ENCODE data around the gene FRK.

The FRK gene

DNA sequence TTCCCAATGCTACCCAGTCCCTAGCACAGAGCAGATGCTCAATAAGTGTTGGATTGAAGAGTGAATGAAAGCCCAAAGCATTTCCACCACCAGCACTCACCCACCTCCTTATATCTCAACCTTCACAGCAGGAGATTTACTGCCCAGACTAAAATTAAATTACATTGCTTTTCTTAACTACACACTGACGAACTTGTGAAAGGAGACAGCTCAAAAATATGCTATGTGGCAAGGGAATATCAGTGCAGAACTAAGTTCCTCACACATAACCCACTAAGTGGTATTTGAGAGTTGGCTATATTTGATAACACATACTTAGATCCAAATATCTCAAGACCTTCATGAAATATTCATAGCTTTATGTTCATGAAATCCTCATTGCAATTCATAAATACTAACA, 137.7 kb downstream of the FRK start:
- no CpG with 5 or more reads among the region's 1 CpG for WGBS (ENCODE audit: extremely low coverage, insufficient coverage, low lambda C conversion rate)
- no peaks in the 10 kb centered on the region for H3K79me2 ChIP-seq (ENCODE audit: control insufficient read depth, insufficient read depth, low read length)
- no peak overlapping the region for H2BK120ac ChIP-seq (ENCODE audit: low read depth, low read length)
- H3K27me3 ChIP-seq (ENCODE audit: insufficient read depth, low read length, poor library complexity) = no peaks in the 10 kb centered on the region
- H3K79me1 ChIP-seq (ENCODE audit: low read length) = no peaks in the 10 kb centered on the region
- no peak overlapping the region for H3K56ac ChIP-seq (ENCODE audit: low read length)
- no peak overlapping the region for H4K5ac ChIP-seq (ENCODE audit: low read length)
- no peaks in the 10 kb centered on the region for H3K36me3 ChIP-seq (ENCODE audit: control insufficient read depth, insufficient read depth, low read length)
- H3K4me3 ChIP-seq (ENCODE audit: low read length) = no peak overlapping the region
- no peak overlapping the region for H2AK5ac ChIP-seq (ENCODE audit: low read length)
- no peak overlapping the region for H3K9ac ChIP-seq (ENCODE audit: low read length)
- no peak overlapping the region for H3K27ac ChIP-seq (ENCODE audit: low read depth, low read length)
- H3K4ac ChIP-seq (ENCODE audit: low read depth, low read length) = no peak overlapping the region
- no peak overlapping the region for H3K18ac ChIP-seq (ENCODE audit: low read length)
- H3K4me2 ChIP-seq (ENCODE audit: low read length) = no peak overlapping the region
- no peak overlapping the region for H2BK5ac ChIP-seq (ENCODE audit: low read length)
- no peak for DNase-seq
- no peak overlapping the region for H3K23ac ChIP-seq (ENCODE audit: low read length)
- no peak overlapping the region for H4K8ac ChIP-seq (ENCODE audit: low read depth, low read length)
- no peak overlapping the region for H2BK15ac ChIP-seq (replicated peaks; ENCODE audit: low read depth)
- H3K4me1 ChIP-seq (ENCODE audit: control insufficient read depth, low read depth, low read length) = no peaks in the 10 kb centered on the region

DNA sequence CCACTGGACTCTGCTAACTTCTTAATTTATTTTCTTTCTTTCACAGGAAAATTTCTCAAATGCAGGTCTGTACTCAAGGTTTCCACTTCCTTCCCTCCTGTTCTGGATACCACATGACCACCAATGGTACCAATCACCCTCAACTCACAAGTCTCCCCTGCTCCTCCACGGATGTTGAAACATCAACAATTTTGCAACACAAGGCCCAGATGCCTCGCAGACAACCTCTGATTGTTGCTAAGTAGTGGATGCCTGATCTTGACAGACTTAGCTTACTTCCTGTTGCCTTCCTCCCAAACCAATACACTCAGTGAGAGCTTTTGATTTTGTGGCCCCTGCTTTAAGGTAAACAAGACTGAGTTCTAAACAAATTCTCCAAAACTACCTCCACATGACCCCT, 146.6 kb downstream of the FRK start:
- Histone ChIP-seq H3K23ac (ENCODE audit: low read length) (no peak overlapping the region), H2BK5ac (ENCODE audit: low read length) (no peak overlapping the region), H3K4me1 (ENCODE audit: control insufficient read depth, low read depth, low read length) (no peaks in the 10 kb centered on the region), H4K8ac (ENCODE audit: low read depth, low read length) (no peak overlapping the region), H3K4ac (ENCODE audit: low read depth, low read length) (no peak overlapping the region), H3K4me2 (ENCODE audit: low read length) (no peak overlapping the region), H3K9ac (ENCODE audit: low read length) (no peak overlapping the region), H3K79me1 (ENCODE audit: low read length) (no peaks in the 10 kb centered on the region), H3K4me3 (ENCODE audit: low read length) (no peak overlapping the region), H3K56ac (ENCODE audit: low read length) (no peak overlapping the region), H2BK15ac (replicated peaks; ENCODE audit: low read depth) (no peak overlapping the region), H3K79me2 (ENCODE audit: control insufficient read depth, insufficient read depth, low read length) (no peaks in the 10 kb centered on the region), H2AK5ac (ENCODE audit: low read length) (no peak overlapping the region), H3K27me3 (ENCODE audit: insufficient read depth, low read length, poor library complexity) (no peaks in the 10 kb centered on the region), H4K5ac (ENCODE audit: low read length) (no peak overlapping the region), H3K36me3 (ENCODE audit: control insufficient read depth, insufficient read depth, low read length) (no peaks in the 10 kb centered on the region), H3K18ac (ENCODE audit: low read length) (no peak overlapping the region), H2BK120ac (ENCODE audit: low read depth, low read length) (no peak overlapping the region), H3K27ac (ENCODE audit: low read depth, low read length) (no peak overlapping the region)
- peak; percentile 50 for DNase-seq
- WGBS (ENCODE audit: extremely low coverage, insufficient coverage, low lambda C conversion rate) = no CpG with 5 or more reads among the region's 2 CpGs

DNA sequence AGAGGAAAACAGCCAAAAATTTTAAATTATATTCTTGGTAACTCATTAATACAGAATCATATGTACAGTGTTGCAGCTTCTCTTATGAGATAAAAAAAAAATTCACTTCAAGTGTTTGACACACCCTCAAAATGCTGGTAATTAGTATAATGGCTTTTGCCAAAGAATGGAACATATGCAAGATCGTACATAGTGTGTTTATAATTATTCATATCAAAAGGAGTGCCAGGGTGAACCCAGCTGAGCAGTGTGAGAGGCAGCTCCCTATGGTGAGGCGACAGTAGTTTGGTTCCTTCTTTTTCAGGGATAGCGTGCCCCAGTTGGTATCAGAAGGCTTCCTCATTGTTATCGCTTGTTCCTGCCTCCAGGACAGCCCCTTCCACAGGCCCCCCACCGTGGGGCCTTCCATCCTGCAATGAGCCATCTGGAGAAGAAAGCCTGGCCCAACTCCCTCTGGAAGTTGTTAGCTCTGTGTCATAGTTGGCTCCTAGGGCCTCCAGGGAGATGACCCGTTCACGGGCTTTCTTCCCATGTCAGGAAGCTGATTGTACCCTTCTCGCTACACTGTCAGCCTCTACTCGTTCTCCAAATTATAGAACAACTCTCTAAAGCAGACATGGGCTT, 150.7 kb downstream of the FRK start:
- Histone ChIP-seq H3K23ac (ENCODE audit: low read length) (no peak overlapping the region), H3K9ac (ENCODE audit: low read length) (no peak overlapping the region), H2BK120ac (ENCODE audit: low read depth, low read length) (no peak overlapping the region), H3K79me1 (ENCODE audit: low read length) (no peaks in the 10 kb centered on the region), H3K18ac (ENCODE audit: low read length) (no peak overlapping the region), H3K4ac (ENCODE audit: low read depth, low read length) (no peak overlapping the region), H3K27me3 (ENCODE audit: insufficient read depth, low read length, poor library complexity) (no peaks in the 10 kb centered on the region), H3K4me3 (ENCODE audit: low read length) (no peak overlapping the region), H4K5ac (ENCODE audit: low read length) (no peak overlapping the region), H4K8ac (ENCODE audit: low read depth, low read length) (no peak overlapping the region), H3K4me2 (ENCODE audit: low read length) (no peak overlapping the region), H2BK15ac (replicated peaks; ENCODE audit: low read depth) (no peak overlapping the region), H2BK5ac (ENCODE audit: low read length) (no peak overlapping the region), H3K4me1 (ENCODE audit: control insufficient read depth, low read depth, low read length) (no peaks in the 10 kb centered on the region), H3K79me2 (ENCODE audit: control insufficient read depth, insufficient read depth, low read length) (no peaks in the 10 kb centered on the region), H2AK5ac (ENCODE audit: low read length) (no peak overlapping the region), H3K36me3 (ENCODE audit: control insufficient read depth, insufficient read depth, low read length) (no peaks in the 10 kb centered on the region), H3K27ac (ENCODE audit: low read depth, low read length) (no peak overlapping the region), H3K56ac (ENCODE audit: low read length) (no peak overlapping the region)
- no CpG with 5 or more reads among the region's 9 CpGs for WGBS (ENCODE audit: extremely low coverage, insufficient coverage, low lambda C conversion rate)
- peak; percentile 34 for DNase-seq

DNA sequence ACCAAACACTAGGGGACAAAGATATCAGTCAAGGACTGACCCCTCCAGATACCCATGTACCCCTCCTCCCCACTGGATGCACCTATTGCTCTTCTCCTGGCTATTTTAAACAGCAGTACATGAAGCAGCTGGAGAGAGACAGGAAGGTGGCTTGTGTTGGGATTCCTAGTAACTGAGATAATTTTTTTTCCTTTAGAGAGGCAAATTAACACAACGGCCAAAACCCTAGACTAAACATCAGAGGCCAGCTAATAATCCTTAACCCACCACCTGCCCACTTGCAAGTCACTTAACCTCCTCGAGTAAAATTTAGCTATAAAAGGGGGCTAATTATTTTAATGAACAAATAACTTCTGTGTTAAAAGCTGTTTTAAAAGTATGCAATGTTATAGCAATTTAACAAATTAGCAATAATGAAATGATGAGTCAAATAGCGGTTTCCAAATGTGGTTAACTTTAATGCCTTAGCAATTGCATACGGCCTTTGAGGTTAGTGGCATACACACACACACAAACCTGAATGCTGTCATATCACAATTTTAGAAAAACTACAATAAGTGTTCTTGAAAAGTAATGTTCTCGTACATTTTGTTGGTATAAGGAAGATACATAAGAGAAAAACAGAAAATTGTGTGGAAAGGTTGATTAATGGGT, 151.7 kb downstream of the FRK start:
- Histone ChIP-seq H3K9ac (ENCODE audit: low read length) (no peak overlapping the region), H3K4me3 (ENCODE audit: low read length) (no peak overlapping the region), H3K79me2 (ENCODE audit: control insufficient read depth, insufficient read depth, low read length) (no peaks in the 10 kb centered on the region), H3K79me1 (ENCODE audit: low read length) (no peaks in the 10 kb centered on the region), H2BK5ac (ENCODE audit: low read length) (no peak overlapping the region), H3K4me2 (ENCODE audit: low read length) (no peak overlapping the region), H2BK120ac (ENCODE audit: low read depth, low read length) (no peak overlapping the region), H3K4ac (ENCODE audit: low read depth, low read length) (no peak overlapping the region), H3K18ac (ENCODE audit: low read length) (no peak overlapping the region), H2BK15ac (replicated peaks; ENCODE audit: low read depth) (no peak overlapping the region), H4K5ac (ENCODE audit: low read length) (no peak overlapping the region), H4K8ac (ENCODE audit: low read depth, low read length) (no peak overlapping the region), H2AK5ac (ENCODE audit: low read length) (no peak overlapping the region), H3K23ac (ENCODE audit: low read length) (no peak overlapping the region), H3K27me3 (ENCODE audit: insufficient read depth, low read length, poor library complexity) (no peaks in the 10 kb centered on the region), H3K36me3 (ENCODE audit: control insufficient read depth, insufficient read depth, low read length) (no peaks in the 10 kb centered on the region), H3K4me1 (ENCODE audit: control insufficient read depth, low read depth, low read length) (no peaks in the 10 kb centered on the region), H3K27ac (ENCODE audit: low read depth, low read length) (no peak overlapping the region), H3K56ac (ENCODE audit: low read length) (no peak overlapping the region)
- WGBS (ENCODE audit: extremely low coverage, insufficient coverage, low lambda C conversion rate) = 100% methylated on average over 1 of the region's 5 CpGs
- DNase-seq = no peak

DNA sequence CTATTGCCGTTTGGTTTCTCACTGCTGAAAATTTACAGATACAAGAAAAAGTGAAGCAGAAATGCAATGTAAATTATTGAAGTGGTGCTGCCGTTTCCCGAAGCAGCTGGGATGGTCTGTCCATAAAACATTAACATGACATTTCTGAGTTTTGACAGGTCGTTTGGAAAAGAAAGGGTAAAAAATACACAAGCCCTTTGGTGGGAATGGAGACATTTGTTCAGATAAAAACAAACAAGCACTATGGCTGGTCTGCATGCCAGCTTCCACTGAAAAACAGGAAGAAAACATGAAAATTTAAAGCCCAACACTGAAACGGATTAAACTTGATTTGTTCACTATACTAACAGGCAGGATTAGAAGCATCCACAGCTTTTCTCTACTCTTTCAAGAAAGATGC, 155.2 kb downstream of the FRK start:
- no CpG with 5 or more reads among the region's 5 CpGs for WGBS (ENCODE audit: extremely low coverage, insufficient coverage, low lambda C conversion rate)

DNA sequence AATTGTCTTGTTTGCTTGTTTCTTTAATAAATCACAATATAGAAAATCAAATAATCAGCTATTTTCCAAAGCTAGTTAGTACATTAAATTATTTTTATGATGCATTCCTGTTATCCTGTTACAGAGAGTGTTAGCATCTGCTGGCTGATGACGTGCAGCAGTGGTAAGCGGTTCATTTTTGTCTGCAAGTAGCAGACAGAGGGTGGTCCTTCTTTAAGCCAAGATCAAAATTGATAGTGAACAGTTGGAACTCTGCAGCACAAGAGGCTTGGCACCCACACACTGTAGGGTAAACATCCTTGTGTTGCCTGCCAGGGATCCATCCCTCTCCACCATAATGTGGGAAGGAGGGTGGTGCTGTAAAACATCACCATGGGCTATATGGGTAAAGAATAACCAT, 158.3 kb downstream of the FRK start:
- H4K8ac ChIP-seq (ENCODE audit: low read depth, low read length) = no peak overlapping the region
- H2AK5ac ChIP-seq (ENCODE audit: low read length) = no peak overlapping the region
- no CpG with 5 or more reads among the region's 2 CpGs for WGBS (ENCODE audit: extremely low coverage, insufficient coverage, low lambda C conversion rate)
- no peak overlapping the region for H3K4ac ChIP-seq (ENCODE audit: low read depth, low read length)
- H3K4me2 ChIP-seq (ENCODE audit: low read length) = no peak overlapping the region
- H3K79me2 ChIP-seq (ENCODE audit: control insufficient read depth, insufficient read depth, low read length) = no peaks in the 10 kb centered on the region
- no peak overlapping the region for H3K18ac ChIP-seq (ENCODE audit: low read length)
- no peaks in the 10 kb centered on the region for H3K27me3 ChIP-seq (ENCODE audit: insufficient read depth, low read length, poor library complexity)
- no peak overlapping the region for H3K4me3 ChIP-seq (ENCODE audit: low read length)
- no peak overlapping the region for H3K56ac ChIP-seq (ENCODE audit: low read length)
- H3K27ac ChIP-seq (ENCODE audit: low read depth, low read length) = no peak overlapping the region
- H4K5ac ChIP-seq (ENCODE audit: low read length) = no peak overlapping the region
- H2BK15ac ChIP-seq (replicated peaks; ENCODE audit: low read depth) = no peak overlapping the region
- no peak overlapping the region for H2BK5ac ChIP-seq (ENCODE audit: low read length)
- H3K36me3 ChIP-seq (ENCODE audit: control insufficient read depth, insufficient read depth, low read length) = no peaks in the 10 kb centered on the region
- no peaks in the 10 kb centered on the region for H3K4me1 ChIP-seq (ENCODE audit: control insufficient read depth, low read depth, low read length)
- DNase-seq = no peak
- H3K23ac ChIP-seq (ENCODE audit: low read length) = no peak overlapping the region
- H3K79me1 ChIP-seq (ENCODE audit: low read length) = no peaks in the 10 kb centered on the region
- H3K9ac ChIP-seq (ENCODE audit: low read length) = no peak overlapping the region
- no peak overlapping the region for H2BK120ac ChIP-seq (ENCODE audit: low read depth, low read length)

More for the DNA sequence above, 155.2 kb downstream of the FRK start:
- no peaks in the 10 kb centered on the region for H3K4me1 ChIP-seq (ENCODE audit: control insufficient read depth, low read depth, low read length)
- H3K4ac ChIP-seq (ENCODE audit: low read depth, low read length) = no peak overlapping the region
- H2BK5ac ChIP-seq (ENCODE audit: low read length) = no peak overlapping the region
- DNase-seq = no peak
- H3K79me1 ChIP-seq (ENCODE audit: low read length) = no peaks in the 10 kb centered on the region
- no peak overlapping the region for H4K5ac ChIP-seq (ENCODE audit: low read length)
- H3K18ac ChIP-seq (ENCODE audit: low read length) = no peak overlapping the region
- no peak overlapping the region for H3K23ac ChIP-seq (ENCODE audit: low read length)
- H3K9ac ChIP-seq (ENCODE audit: low read length) = no peak overlapping the region
- H2BK15ac ChIP-seq (replicated peaks; ENCODE audit: low read depth) = no peak overlapping the region
- H3K4me2 ChIP-seq (ENCODE audit: low read length) = no peak overlapping the region
- H2BK120ac ChIP-seq (ENCODE audit: low read depth, low read length) = peak overlapping the region; percentile 67
- no peak overlapping the region for H3K4me3 ChIP-seq (ENCODE audit: low read length)
- no peak overlapping the region for H4K8ac ChIP-seq (ENCODE audit: low read depth, low read length)
- no peaks in the 10 kb centered on the region for H3K27me3 ChIP-seq (ENCODE audit: insufficient read depth, low read length, poor library complexity)
- H3K27ac ChIP-seq (ENCODE audit: low read depth, low read length) = no peak overlapping the region
- H2AK5ac ChIP-seq (ENCODE audit: low read length) = no peak overlapping the region
- no peak overlapping the region for H3K56ac ChIP-seq (ENCODE audit: low read length)
- no peaks in the 10 kb centered on the region for H3K36me3 ChIP-seq (ENCODE audit: control insufficient read depth, insufficient read depth, low read length)
- H3K79me2 ChIP-seq (ENCODE audit: control insufficient read depth, insufficient read depth, low read length) = no peaks in the 10 kb centered on the region

Data from mesendoderm (in vitro differentiated cells).